GM18867 (cell line): ENCODE data around the gene RDH5.

ENCODE experiments used
- ATAC-seq: cut with Tn5 transposase; IDR thresholded peaks from one replicate; pipeline ENCODE4 v1.9.1; 2021; ENCODE audit warnings: mild to moderate bottlenecking, moderate library complexity; ENCODE audit not compliant: unreplicated experiment

RDH5 gene

DNA sequence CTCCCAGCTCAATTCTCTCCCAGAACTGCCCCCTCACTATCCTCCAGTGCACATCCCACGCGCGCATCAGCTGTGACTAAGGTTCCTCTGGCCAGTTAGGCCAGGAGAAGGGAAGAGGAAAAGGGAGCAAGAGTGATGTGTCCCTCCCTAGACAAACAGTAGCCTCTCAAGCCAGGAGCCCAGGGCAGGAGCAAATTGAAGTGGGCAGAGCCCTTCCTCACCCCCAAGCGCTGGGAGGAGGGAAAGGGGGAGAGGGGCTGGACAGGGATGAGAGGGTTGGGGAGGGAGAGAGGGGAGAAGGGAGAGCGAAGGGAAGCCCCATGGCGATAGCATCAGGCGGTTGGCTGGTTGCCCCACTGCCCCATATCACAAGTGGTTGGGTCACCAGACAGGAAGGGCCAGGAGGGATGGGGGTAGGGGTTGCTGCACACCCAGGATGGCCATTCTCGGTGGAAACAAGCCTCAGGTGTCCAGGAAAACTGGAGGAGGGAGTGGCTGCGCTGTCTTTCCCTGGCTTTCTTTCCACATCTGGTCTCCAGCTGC is 7.5 kb downstream of the RDH5 start:
- no peak for ATAC-seq

- peak; percentile 22 for ATAC-seq
Measured at GRCh38 chr12:55728186-55728938, 8.2 kb downstream of the RDH5 start.

- peak; percentile 73 for ATAC-seq
Measured at GRCh38 chr12:55728939-55729818, 9.0 kb downstream of the RDH5 start, which contains the start of gene CD63. Gene CD63, minus strand, starts transcription at chr12:55729009. Its CDS starts 668 bp downstream, at chr12:55728341.

DNA sequence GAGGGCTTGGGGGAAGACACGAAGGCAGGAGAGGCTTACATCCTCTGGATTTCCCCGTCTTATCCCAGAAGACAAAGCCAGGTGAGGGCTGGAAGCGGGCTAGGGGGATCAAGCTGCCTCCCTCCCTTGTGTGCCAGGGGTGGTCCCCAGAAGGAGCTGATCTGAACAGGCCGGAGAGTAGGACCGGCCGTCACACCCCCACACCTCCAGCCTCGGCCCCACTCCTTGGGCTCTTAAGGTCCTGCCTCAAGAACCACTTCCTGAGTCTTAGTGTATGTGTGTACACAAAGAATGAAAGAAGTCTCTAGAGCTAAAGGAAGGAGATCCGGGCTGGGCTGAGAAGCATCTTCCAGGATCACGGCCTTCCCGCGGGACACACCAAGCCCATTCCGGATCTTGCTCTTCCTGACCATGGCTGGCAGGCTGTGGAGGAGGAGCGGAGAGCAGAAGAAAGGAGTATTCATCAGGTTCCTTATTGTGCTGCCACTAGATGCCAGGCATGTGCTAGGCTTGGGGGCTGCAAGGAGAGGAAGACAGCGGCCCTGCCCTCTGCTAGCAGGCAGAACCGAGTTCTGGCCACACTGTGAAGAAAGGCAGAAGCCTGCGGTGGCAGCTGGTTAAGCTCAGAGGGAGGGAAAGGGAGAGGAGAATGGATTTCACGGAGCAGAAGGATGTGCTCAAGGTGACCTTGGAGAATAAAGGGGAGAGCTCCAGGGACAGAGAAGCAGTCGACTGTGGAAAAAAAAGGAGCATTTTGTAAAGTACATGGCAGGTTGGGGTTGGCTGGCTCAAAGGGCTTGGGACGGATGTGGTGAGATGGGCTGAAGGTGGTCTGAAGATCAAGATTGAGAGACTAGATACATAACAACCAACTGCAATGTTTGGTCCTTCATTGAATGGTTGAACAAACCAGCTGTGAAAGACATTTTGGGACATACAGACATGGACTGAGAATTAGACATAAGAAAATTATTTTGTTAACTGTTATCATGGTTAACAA is 9.9 kb downstream of the RDH5 start:
- ATAC-seq: peak; percentile 30

- no peak for ATAC-seq
Measured at GRCh38 chr12:55732288-55732687, 12.1 kb downstream of the RDH5 start.

DNA sequence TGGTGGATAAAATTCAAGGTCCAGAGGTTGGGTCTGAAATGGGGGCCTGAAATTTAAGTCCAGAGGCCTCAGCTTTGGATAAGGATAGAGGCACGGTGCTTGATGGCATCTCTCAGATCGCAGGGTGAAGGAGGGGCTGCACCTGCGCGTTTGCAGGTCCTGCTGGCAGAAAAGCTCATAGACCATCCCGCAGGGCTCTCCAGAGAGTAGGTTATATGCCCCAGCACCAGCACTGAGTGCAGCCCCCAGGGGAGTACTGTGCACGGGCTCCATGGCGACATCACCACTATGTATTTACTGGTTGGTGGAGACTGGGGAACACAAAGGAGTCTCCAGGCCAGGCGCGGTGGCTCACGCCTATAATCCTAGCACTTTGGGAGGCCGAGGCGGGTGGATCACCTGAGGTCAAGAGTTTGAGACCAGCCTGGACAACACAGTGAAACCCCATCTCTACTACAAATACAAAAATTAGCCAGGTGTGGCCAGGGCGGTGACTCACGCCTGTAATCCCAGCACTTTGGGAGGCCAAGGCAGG is 12.9 kb downstream of the RDH5 start:
- no peak for ATAC-seq

GRCh38 chr12:55733858-55734257 is 13.7 kb downstream of the RDH5 start:
- ATAC-seq: no peak

- ATAC-seq: no peak
Measured at GRCh38 chr12:55734595-55734994, 14.4 kb downstream of the RDH5 start.

- ATAC-seq: no peak
Measured at GRCh38 chr12:55736076-55736475, 15.9 kb downstream of the RDH5 start.

GRCh38 chr12:55736780-55737580 is 16.8 kb downstream of the RDH5 start:
- peak; percentile 39 for ATAC-seq

GRCh38 chr12:55737581-55738122 is 17.5 kb downstream of the RDH5 start:
- no peak for ATAC-seq

DNA sequence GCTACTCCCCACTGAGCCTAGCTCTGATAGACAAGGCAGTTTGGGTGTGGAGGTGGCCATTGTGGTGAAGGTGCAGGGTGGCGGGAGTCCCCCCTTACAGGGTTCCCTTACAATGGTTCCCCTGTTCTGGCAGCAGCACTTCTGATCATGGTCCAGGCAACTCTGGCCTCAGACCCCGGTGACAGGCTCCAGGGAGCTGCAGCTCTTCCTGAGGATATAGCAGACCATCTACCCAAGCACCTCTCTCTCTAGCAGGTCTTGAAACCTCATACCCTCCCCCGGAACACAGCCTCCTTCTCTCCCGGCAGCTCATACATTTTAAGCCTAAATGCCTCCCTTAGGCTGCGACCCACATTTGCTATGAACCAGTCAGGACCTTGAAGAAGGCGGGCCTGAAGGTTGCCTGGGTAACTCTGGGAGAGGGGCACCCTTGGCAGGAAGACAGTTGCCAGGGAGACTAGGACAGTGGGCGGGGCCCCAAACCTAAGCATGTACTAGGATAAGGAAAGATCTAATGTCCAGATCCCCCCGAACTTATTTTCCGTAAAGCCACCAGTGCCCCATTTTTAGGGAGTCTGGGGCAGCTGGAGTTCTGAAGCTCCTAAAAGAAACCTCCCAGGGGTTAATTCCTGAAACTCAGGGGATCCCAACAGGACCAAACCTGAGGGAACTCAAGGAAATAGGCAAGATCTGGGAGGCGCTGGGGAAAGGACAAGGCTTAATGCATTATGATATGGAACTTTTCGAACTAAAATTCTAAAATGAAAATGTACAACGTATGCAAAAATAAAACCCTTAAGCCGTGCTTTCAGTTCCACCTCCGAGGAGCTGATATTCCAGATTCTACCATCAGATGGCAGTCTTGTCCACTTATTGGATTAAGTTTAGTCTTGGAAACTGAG is 18.2 kb downstream of the RDH5 start:
- ATAC-seq: peak; percentile 84

- no peak for ATAC-seq
Measured at GRCh38 chr12:55739025-55739378, 18.8 kb downstream of the RDH5 start.

GRCh38 chr12:55741931-55742680 is 21.9 kb downstream of the RDH5 start:
- ATAC-seq: no peak

DNA sequence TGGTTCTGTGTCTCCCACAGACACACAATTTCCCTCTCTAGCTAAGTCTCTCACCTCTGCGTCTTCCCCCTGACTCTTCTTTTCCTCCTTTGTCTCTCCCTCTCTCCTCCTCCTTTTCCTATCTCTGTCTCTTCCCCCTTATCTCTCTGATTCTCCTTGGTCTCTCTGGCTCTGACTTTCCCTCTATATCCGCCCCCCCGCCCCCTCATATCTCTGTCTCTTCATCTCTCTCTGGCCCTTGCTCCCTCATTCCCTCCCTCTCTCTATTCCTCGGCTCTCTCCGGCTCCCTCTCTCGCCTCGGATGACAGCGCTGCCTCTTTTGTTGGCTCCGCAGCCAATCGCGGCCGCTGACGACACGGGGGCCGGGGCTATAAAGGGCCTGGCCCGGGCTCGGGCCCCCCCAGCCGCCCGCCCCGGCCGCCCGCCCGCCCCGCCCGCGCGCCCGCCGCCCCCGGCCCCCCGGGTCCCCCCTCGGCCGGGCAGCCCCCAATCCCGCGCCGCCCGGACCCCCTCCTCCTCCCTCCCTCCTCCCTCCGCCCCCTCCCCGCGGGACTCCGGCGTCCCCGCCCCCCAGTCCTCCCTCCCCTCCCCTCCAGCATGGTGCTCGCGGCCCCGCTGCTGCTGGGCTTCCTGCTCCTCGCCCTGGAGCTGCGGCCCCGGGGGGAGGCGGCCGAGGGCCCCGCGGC is 22.7 kb downstream of the RDH5 start, which contains the start of gene GDF11:
GDF11 (plus strand) TSS at position 404 of the 687 bp plus-strand sequence; CDS start at position 599, 195 bp downstream.
- ATAC-seq: peak; percentile 36
